Measurements from ENCODE around the gene PIGU. TPM values are rescaled to one million over a fixed set of nuclear protein-coding genes. Genes with fewer than 3 reads are reported as not detected.

The PIGU gene
- total RNA-seq, 1 experiment from 2014 or later = 32.1 TPM

DNA sequence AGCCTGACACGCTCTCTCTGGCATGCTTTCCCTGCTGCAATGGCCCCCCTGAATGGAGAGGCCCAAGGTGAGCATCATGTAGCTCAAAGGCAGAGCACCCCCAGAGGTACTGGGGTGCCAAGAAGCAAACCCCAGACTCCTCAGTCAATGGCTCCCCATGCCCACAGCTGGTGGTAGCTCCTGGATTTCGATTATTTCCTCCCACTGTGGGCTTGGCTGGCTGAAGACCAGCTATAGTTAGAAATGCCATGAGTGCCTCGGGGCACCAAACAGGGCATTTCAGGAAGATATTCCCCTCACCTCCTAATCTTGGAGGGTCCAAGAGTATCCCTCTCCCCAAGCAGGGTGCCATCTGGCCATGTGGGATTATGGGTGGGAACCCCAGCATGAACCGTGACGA, 101.6 kb downstream of the PIGU start:
- in situ Hi-C loops (cut with HindIII; ENCODE audit: low pct_unique_long_range_greater_than_20kb, low sequenced_read_pairs) = no loop called here
- no peak for DNase-seq (ENCODE audit: low read depth, low spot score)

GRCh38 chr20:34574861-34575260, 102.0 kb downstream of the PIGU start:
- in situ Hi-C loops (cut with HindIII; ENCODE audit: low pct_unique_long_range_greater_than_20kb, low sequenced_read_pairs) = no loop called here
- no peak for DNase-seq (ENCODE audit: low read depth, low spot score)

DNA sequence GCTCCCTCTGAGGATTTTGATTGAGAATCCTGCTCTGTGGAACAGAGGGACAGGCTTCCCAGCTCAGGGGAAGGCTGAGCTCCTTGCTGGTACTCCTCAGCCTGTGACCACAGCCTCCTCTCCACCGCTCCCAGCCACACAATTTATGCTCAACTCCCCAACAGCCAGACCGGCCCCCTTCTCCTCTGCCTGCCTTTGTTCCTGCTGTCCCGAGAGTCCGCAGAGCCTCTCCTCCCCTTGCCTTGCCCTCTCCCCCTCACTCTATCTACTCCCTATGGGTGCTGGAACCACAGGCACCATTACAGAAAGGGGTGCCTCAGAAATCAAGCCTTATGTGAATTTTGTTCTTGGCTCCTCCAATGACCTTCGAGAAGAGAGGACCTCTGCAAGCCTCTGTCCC, 102.5 kb downstream of the PIGU start:
- in situ Hi-C loops (cut with HindIII; ENCODE audit: low pct_unique_long_range_greater_than_20kb, low sequenced_read_pairs) = no loop called here
- DNase-seq (ENCODE audit: low read depth, low spot score) = no peak

GRCh38 chr20:34573541-34574300, 103.2 kb downstream of the PIGU start:
- in situ Hi-C loops (cut with HindIII; ENCODE audit: low pct_unique_long_range_greater_than_20kb, low sequenced_read_pairs) = no loop called here
- DNase-seq (ENCODE audit: low read depth, low spot score) = no peak

DNA sequence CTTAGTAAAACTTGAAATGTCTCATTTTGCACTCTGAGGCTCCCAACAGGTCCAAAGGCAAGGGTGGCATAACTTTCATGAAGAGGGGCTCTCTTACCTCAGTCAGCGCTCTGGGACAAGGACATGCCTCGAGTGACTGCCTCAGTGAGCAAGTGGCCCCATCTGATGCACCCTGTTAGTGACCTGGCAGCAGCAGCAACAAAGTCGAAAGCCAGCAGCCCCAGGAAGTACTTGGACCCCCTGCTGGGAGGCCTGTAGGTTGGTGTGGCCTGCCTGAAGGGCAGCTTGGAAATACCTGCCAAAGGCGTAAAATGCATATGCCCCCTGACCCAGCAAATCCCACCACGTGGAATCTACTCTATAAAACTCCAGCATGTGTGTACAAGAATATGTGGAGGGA, 105.1 kb downstream of the PIGU start:
- DNase-seq (ENCODE audit: low read depth, low spot score) = no peak
- in situ Hi-C loops (cut with HindIII; ENCODE audit: low pct_unique_long_range_greater_than_20kb, low sequenced_read_pairs) = no loop called here

GRCh38 chr20:34570859-34571306, 106.0 kb downstream of the PIGU start:
- no peak for DNase-seq (ENCODE audit: low read depth, low spot score)
- in situ Hi-C loops (cut with HindIII; ENCODE audit: low pct_unique_long_range_greater_than_20kb, low sequenced_read_pairs) = no loop called here

GRCh38 chr20:34569598-34569997, 107.3 kb downstream of the PIGU start:
- no peak for DNase-seq (ENCODE audit: low read depth, low spot score)
- in situ Hi-C loops (cut with HindIII; ENCODE audit: low pct_unique_long_range_greater_than_20kb, low sequenced_read_pairs) = no loop called here

DNA sequence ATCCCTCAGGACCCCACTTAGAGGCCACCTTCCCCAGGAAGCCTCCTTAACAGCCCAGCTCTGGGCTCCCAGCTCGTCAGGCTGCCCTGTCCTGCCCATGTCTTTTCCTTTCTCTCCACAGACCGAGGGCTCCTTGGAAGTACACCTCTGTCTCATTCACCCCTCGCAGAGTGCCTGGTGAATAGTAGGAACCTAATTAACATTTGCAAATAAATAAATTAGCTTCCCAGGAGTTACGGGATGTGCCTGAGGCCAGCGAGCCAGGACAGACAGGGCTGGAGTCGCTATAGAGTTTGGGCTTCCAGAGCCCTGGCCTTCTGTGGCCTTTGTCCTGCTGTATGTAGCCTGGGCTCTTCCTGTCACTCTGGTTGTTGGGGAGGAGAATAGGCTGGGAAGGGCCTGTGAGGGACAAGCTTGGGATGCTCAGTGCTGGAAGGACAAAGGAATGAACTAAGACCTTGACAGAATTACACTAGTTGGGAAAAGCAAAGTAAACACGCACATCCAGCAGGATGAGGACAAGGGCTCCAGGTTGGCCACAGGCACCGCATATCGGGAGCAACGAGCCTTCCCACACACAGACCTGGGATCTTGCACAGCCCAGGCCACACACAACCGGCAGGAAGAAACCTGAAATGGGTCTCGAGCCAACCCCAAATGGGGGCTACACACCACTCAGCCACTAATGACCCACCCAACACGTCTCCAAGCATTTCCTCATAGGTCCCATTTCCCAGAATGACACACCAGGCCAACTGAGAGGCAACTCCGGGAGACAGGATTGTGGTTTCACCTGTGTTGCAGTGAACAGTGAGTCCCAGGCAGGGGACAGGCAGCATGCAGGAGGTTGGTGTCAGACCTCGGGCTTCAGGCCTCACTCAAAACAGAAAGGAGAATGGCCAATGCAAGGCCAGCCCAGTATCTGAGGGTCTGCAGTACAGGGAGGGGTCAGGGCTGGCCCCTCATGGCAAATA, 108.7 kb downstream of the PIGU start:
- no peak for DNase-seq (ENCODE audit: low read depth, low spot score)
- in situ Hi-C loops (cut with HindIII; ENCODE audit: low pct_unique_long_range_greater_than_20kb, low sequenced_read_pairs) = no loop called here

DNA sequence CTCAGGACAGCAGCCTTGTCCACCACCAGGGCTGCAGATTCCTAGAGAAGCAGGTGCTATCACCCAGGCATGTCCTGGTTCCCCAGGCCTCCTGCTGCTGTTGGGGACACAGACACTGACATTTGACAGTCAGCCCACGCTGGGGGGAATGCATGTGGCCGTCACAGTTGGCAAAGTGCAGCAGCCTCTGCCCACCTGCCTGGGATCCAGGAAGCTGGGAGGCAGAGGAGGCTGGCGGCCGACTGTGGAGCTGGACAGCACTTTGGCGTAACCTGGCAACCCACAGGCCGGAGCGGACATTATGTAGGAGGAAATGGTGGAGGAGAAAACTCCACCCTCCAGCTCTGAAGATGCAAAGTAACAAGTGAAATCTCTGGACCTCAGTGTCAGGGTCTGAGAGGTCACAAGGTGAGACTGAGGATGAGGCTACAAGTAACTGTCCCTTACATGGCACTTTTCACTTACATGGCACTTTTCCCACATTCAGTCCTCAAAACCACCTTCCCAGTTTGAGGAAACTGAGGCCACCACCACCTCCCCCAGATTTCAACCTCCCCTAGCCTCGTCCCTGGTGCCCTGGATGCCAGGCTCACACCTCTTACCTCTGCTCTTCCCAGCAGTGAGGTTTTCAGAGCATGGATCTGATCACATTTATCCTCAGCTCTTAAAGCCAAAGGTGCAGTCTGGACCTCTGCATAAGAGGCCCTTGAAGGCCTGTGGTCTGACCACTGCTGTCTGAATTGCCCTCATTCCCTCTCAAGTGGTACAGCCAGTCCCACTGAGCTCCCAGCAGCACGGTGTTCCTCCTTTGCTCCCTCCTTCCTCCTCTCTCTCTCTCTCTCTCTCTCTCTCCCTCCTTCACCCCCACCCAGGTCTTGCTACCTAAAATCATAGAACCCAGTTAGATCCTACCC, 109.7 kb downstream of the PIGU start:
- in situ Hi-C loops (cut with HindIII; ENCODE audit: low pct_unique_long_range_greater_than_20kb, low sequenced_read_pairs) = no loop called here
- DNase-seq (ENCODE audit: low read depth, low spot score) = no peak

DNA sequence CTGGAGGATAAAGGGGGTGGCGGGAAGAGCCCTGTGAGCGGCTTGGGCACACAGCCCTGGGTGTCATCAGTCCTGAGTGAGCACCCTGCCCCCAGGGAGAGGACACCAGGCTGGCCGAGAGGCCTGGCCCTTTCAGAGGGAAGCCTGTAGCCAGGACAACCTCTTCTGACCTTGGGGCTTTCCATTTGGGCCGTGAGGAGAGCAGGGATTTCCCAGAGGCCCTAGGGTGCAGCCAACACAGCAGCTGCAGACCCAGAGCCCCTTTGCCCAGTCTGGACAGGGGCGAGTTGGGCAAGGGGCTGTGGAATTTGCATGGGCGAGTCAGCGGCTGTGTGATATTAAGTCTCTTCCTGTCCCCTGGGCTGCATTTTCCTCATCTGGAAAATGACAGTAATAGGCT, 112.1 kb downstream of the PIGU start:
- in situ Hi-C loops (cut with HindIII; ENCODE audit: low pct_unique_long_range_greater_than_20kb, low sequenced_read_pairs) = no loop called here
- no peak for DNase-seq (ENCODE audit: low read depth, low spot score)

DNA sequence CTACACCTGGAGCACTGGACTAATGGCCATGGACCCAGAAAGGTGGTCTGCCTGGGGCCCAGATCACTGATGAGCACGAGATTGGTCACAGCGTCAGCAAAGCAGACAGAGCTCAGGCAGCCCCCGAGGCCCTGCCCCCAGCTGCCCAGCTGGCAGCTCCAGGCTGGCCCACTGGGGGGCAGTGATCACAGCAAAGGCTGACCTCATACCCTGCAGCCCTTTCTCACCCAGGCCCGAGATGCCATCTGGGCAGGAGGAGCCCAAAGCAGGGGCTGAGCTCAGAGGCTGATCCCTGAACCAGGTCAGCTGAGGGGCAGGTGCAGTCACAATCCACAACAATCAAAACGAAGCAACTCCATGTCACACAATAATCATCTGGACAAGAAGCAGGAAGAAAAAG, 114.3 kb downstream of the PIGU start:
- in situ Hi-C loops (cut with HindIII; ENCODE audit: low pct_unique_long_range_greater_than_20kb, low sequenced_read_pairs) = no loop called here

GRCh38 chr20:34561661-34562060, 115.2 kb downstream of the PIGU start:
- DNase-seq (ENCODE audit: low read depth, low spot score) = no peak
- in situ Hi-C loops (cut with HindIII; ENCODE audit: low pct_unique_long_range_greater_than_20kb, low sequenced_read_pairs) = no loop called here

More for the DNA sequence above, 114.3 kb downstream of the PIGU start:
- peak; percentile 63 for DNase-seq (ENCODE audit: low read depth, low spot score)

DNA sequence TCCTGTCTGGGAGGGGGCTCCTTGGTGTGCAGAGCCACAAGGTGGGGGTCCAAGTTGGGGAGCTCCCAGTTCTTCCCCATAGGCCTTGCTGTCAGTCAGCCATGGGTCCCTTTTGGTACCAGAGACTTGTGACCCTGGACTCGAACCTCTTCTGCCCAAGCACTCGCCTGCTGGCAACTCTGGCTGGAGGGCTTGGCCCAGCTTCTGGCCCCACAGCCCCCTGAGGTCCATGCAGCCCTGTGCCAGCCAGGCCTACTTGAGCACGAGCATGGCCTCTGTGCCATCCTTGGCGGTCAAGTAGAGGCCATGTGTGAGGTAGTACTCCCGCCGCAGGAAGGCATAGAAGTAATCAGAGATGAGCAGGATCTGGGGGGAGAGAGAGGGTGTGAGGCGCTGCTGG, 116.3 kb downstream of the PIGU start:
- DNase-seq (ENCODE audit: low read depth, low spot score) = no peak
- in situ Hi-C loops (cut with HindIII; ENCODE audit: low pct_unique_long_range_greater_than_20kb, low sequenced_read_pairs) = no loop called here

GRCh38 chr20:34560141-34560523, 116.8 kb downstream of the PIGU start:
- in situ Hi-C loops (cut with HindIII; ENCODE audit: low pct_unique_long_range_greater_than_20kb, low sequenced_read_pairs) = no loop called here
- no peak for DNase-seq (ENCODE audit: low read depth, low spot score)

DNA sequence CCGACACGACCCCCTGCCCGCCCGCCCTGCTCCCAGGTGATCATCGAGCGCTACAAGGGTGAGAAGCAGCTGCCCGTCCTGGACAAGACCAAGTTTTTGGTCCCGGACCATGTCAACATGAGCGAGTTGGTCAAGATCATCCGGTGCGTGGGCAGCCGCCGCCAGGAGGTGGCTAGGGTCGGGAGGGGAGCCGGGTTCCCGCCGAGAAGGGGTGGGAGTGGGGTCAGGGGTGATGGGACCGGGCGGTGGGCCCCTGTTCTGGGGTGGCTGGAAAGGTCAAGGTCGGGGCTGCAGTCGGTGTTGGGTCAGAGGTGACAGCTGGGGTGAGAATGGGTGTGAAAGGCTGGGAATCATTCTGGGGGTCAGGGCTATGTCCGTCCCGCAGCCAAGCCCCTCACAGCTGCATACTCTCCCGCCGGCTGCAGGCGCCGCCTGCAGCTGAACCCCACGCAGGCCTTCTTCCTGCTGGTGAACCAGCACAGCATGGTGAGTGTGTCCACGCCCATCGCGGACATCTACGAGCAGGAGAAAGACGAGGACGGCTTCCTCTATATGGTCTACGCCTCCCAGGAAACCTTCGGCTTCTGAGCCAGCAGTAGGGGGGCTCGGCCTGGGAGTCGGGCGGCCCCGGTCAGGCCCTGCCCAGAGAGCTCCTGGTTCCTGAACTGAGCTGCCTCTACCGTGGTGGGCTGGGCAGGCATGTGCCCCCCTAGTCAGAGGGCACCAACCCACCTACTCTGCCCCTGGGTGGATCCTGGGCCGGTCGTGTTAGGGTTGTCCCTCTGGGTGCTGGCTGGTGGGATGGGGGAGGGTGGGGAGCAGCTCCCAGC, 117.4 kb downstream of the PIGU start:
- no peak for DNase-seq (ENCODE audit: low read depth, low spot score)
- in situ Hi-C loops (cut with HindIII; ENCODE audit: low pct_unique_long_range_greater_than_20kb, low sequenced_read_pairs) = no loop called here

DNA sequence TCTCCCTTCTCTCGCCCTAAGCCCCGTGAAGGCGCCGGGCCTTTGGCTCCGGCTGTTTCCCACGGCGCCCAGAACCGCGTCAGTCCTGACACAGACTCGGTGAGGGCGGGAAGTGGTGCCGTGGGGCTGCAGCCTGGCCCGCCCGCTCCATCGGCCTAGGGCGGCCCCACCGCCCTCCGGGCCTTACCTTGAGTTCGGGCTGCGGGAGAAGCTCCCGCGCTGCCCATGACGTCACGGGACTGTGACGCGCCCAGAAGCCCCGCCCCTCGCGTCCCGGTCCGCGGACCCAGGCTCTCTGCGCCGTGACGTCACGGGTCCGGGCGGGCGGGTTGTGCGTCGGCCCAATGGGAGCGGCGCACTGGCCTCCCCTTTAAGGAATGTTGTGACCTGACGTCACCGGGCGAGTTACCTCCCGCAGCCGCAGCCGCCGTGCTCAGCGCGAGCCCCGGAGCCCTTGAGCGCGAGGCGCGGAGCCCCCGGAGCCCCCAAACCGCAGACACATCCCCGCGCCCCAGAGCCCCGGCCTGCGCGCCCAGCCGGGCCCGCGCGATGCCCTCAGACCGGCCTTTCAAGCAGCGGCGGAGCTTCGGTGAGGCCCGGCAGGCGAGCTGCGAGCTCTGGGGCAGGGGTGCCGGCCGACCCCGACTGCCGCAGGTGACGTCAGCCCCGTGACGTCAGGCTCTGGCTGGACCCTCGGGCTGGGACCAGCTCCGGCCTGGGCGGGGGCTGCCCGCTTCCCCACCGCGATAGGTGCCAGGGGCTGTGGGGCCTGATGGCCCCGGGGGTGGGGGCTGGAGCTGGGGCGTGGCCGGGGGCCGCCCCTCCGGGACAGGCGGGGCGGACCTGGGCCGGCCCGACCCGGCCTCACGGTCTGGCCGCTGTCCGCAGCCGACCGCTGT, 118.3 kb downstream of the PIGU start, which contains the start of gene MAP1LC3A:
Gene MAP1LC3A, plus strand, starts transcription at position 399 of the 899 bp plus-strand sequence. Its CDS starts 151 bp downstream, at position 550.
- in situ Hi-C loops (cut with HindIII; ENCODE audit: low pct_unique_long_range_greater_than_20kb, low sequenced_read_pairs) = no loop called here
- DNase-seq (ENCODE audit: low read depth, low spot score) = no peak
